ENCODE measurements around the gene ATG13. TPM values are rescaled to one million over a fixed set of nuclear protein-coding genes. Genes with fewer than 3 reads are reported as not detected.

ATG13 gene
- total and polyA plus RNA-seq, 2 of the 8 experiments (the other 6 are each of a cell fraction or from before 2014, with no cell fraction given), result 65.0 to 77.4 TPM

DNA sequence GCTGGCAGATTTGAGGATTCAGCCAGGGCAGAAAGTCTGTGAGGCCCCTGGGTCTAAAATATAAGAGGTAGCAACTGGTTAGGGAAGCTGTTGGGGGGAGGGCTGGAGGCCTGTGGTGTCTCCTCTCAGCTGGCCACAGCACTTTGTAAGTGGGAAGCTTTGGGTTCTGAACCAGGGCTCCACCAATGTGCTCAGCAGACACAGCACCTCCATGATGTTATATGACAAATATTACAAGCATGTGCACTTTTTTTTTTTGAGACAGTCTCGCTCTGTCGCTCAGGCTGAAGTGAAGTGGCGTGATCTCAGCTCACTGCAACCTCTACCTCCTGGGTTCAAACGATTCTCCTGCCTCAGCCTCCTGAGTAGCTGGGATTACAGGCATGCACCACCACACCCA, 75.1 kb downstream of the ATG13 start:
- Histone ChIP-seq H3K23ac (ENCODE audit: insufficient read length) (no peak overlapping the region), H2BK5ac (ENCODE audit: low read depth, low read length) (no peak overlapping the region), H3K14ac (ENCODE audit: insufficient read length) (no peak overlapping the region), H3K9me3 (ENCODE audit: insufficient read depth in 2 of 2, low read depth in 1 of 2, low read length in 1 of 2) (no peaks in the 10 kb centered on the region), H3K27me3 (replicated peaks in 1 of 4; ENCODE audit: control insufficient read depth in 3 of 4, extremely low read depth in 1 of 4, insufficient read depth in 3 of 4, low read length in 3 of 4) (no peaks in the 10 kb centered on the region), H3K56ac (replicated peaks; ENCODE audit: insufficient read length, low read depth, low read length) (no peak overlapping the region), H2BK120ac (replicated peaks; ENCODE audit: low read depth, low read length) (no peak overlapping the region), H2AK5ac (ENCODE audit: low read depth, low read length) (no peak overlapping the region), H3K4me1 (replicated peaks in 1 of 4; ENCODE audit: control insufficient read depth in 3 of 4, insufficient read depth in 4 of 4, low read length in 3 of 4) (no peaks in the 10 kb centered on the region; a peak in 1 of 7 replicates), H3K36me3 (ENCODE audit: control insufficient read depth in 2 of 4, insufficient read depth in 4 of 4, low read length in 3 of 4) (peaks cover 2 to 18% (median 6%) of the 10 kb centered on the region in 4 experiments; a peak in 4 of 8 replicates), H3K18ac (ENCODE audit: extremely low read depth, low read length) (no peak overlapping the region), H2BK20ac (ENCODE audit: low read length) (no peak overlapping the region), H3K79me1 (ENCODE audit: low read depth, low read length) (no peaks in the 10 kb centered on the region), H2BK15ac (ENCODE audit: low read length) (no peak overlapping the region), H3K4ac (replicated peaks; ENCODE audit: insufficient read length, low read depth, low read length) (no peak overlapping the region), H3K4me2 (ENCODE audit: insufficient read depth in 1 of 2, low read depth in 2 of 2, low read length in 2 of 2) (no peak overlapping the region), H4K20me1 (replicated peaks in 1 of 2; ENCODE audit: control insufficient read depth in 1 of 2, insufficient read depth in 2 of 2, low read length in 2 of 2) (peaks cover under 1 to 2% of the 10 kb centered on the region in 2 experiments), H3K4me3 (ENCODE audit: extremely low read depth in 1 of 4, insufficient read depth in 2 of 4, low read depth in 3 of 4, low read length in 4 of 4) (no peak overlapping the region), H4K91ac (replicated peaks; ENCODE audit: insufficient read length, low read length) (no peak overlapping the region), H3K23me2 (ENCODE audit: low read depth, low read length) (no peaks in the 10 kb centered on the region), H3K79me2 (ENCODE audit: control insufficient read depth in 1 of 2, insufficient read depth in 2 of 2, low read length in 2 of 2) (no peaks in the 10 kb centered on the region), H2BK12ac (ENCODE audit: low read depth, low read length) (no peak overlapping the region), H3K9ac (replicated peaks in 1 of 4; ENCODE audit: extremely low read depth in 1 of 4, low read depth in 3 of 4, low read length in 3 of 4) (no peak overlapping the region), H3K27ac (ENCODE audit: low read depth, low read length) (no peak overlapping the region), H2AFZ (ENCODE audit: low read length) (no peak overlapping the region), H4K8ac (ENCODE audit: extremely low read depth, insufficient read depth, low read length) (no peak overlapping the region), H4K5ac (ENCODE audit: insufficient read length, low read depth, low read length) (no peak overlapping the region)
- ChIA-PET POLR2A (ENCODE audit: partially characterized antibody) (interaction anchor here (0.6 to 0.7 kb wide), 3 partner anchors 34 to 316 kb away, joined by 3 read pairs; no protein-coding TSS in a partner anchor), CTCF (ENCODE audit: partially characterized antibody) (interaction anchor here (0.6 to 2.2 kb wide), 4 partner anchors 14 to 144 kb away, joined by 3 to 6 read pairs (median 4); no protein-coding TSS in a partner anchor)
- FAIRE-seq (no peak), DNase-seq (ENCODE audit: low read depth in 1 of 2, low spot score in 2 of 2) (no peak)
- WGBS, 2 experiments (ENCODE audit: extremely low coverage in 1 of 2, insufficient coverage in 1 of 2, insufficient read length in 1 of 2, insufficient replicate concordance in 2 of 2, low coverage in 1 of 2, low lambda C conversion rate in 2 of 2, missing lambda C conversion rate in 1 of 2), result 86% methylated on average over 4 of the region's 4 CpGs; no CpG with 5 or more reads in 1 of the 2 experiments
- TF ChIP-seq CHD1 (IDR thresholded peaks at IDR 0.05; ENCODE audit: low read depth, low read length), result no peak
- no peak for TF ChIP-seq CBX8 (IDR thresholded peaks at IDR 0.05; ENCODE audit: borderline replicate concordance, low read depth, low read length)
- TF ChIP-seq CEBPB (IDR thresholded peaks at IDR 0.05; ENCODE audit: low read depth, low read length), result no peak
- TF ChIP-seq E2F6 (IDR thresholded peaks at IDR 0.05), result no peak
- no peak for TF ChIP-seq SIN3A (conservative IDR thresholded peaks at IDR 0.05 in 1 of 2, IDR thresholded peaks at IDR 0.05 in 1 of 2; ENCODE audit: low read depth in 1 of 2, low read length in 2 of 2)
- no peak for TF ChIP-seq NANOG (IDR thresholded peaks at IDR 0.05; ENCODE audit: insufficient read depth, low read depth, low read length, poor library complexity, severe bottlenecking)
- no peak for TF ChIP-seq CHD2 (IDR thresholded peaks at IDR 0.05; ENCODE audit: low read length)
- TF ChIP-seq TEAD4 (IDR thresholded peaks at IDR 0.05; ENCODE audit: low read depth, low read length), result no peak
- no peak for TF ChIP-seq SP1 (IDR thresholded peaks at IDR 0.05; ENCODE audit: low read depth, low read length)
- TF ChIP-seq SP2 (IDR thresholded peaks at IDR 0.05; ENCODE audit: low read length), result no peak
- no peak for TF ChIP-seq JUN (IDR thresholded peaks at IDR 0.05; ENCODE audit: low read depth, low read length)
- no peak for TF ChIP-seq BACH1 (IDR thresholded peaks at IDR 0.05; ENCODE audit: low read length)

All from H1 (cell line).